Activated naive CD4-positive, alpha-beta T cell treated with anti-CD3 and anti-CD28 coated beads, Interleukin-2, amount 50 U/mL, for 72 hours (primary cell): ENCODE results near the gene LIPC. TPM values are rescaled to one million over a fixed set of nuclear protein-coding genes. Genes with fewer than 3 reads are reported as not detected.

Experiments used
- ATAC-seq, 2 donors: fragments of 150-1000 bp; cut with Tn5 transposase; 2 replicates each; pipeline ENCODE4 v1.10.0; 2021; ENCODE audit warnings: mild to moderate bottlenecking in 2 of 2, moderate library complexity in 2 of 2
- DNase-seq, 2 donors: peaks; one replicate each; pipeline ENCODE4 v3.0.0; 2021 to 2022; ENCODE audit warnings: low spot score in 2 of 2
- H3K27ac Mint-ChIP-seq, 2 donors: one replicate each; pipeline ENCODE4 v1.8.0; 2022; ENCODE audit warnings: mild to moderate bottlenecking in 2 of 2, mixed read lengths in 2 of 2
- H3K36me3 Mint-ChIP-seq, 2 donors: one replicate each; pipeline ENCODE4 v1.8.0; 2022; ENCODE audit warnings: mixed read lengths in 2 of 2
- H3K9me3 Mint-ChIP-seq, 2 donors: one replicate each; pipeline ENCODE4 v1.8.0; 2022; ENCODE audit warnings: mixed read lengths in 2 of 2
- total RNA-seq, 2 donors: library from RNA; stranded (reverse); gene quantifications; one replicate each; pipeline ENCODE4 v1.2.3, GENCODE V29; 2022

The LIPC gene
- total RNA-seq, 2 donors from 2014 or later = 0.64 to 0.98 TPM

- peak; percentile 84 to 91 for ATAC-seq
- H3K9me3 Mint-ChIP-seq = no peaks in the 10 kb centered on the region
- H3K27ac Mint-ChIP-seq = peak overlapping the region in 1 of 2 donors; percentile 1
Measured at GRCh38 chr15:58568157-58568571, 136.4 kb downstream of the LIPC start.

DNA sequence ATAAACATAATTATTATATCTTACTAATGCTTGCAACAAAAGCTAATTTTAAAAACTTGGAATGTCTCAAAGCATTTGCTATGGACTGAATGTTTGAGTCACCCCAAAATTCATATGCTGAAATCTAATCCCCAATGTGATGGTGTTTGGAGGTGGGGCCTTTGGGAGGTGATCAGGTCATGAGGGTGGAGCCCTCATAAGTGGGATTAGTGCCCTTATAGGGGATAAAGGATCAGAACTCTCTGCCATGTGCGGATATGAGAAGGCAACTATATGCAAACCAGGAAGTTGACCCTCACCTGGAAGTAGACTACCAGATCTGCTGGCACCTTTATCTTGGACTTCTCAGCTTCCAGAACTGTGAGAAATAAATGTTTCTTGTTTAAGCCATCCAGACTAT, 137.7 kb downstream of the LIPC start:
- no peaks in the 10 kb centered on the region for H3K36me3 Mint-ChIP-seq
- no peaks in the 10 kb centered on the region for H3K9me3 Mint-ChIP-seq
- H3K27ac Mint-ChIP-seq = no peak overlapping the region
- no peak for DNase-seq
- no peak for ATAC-seq

More at GRCh38 chr15:58568157-58568571, 136.4 kb downstream of the LIPC start:
- no peak for DNase-seq
- no peaks in the 10 kb centered on the region for H3K36me3 Mint-ChIP-seq

DNA sequence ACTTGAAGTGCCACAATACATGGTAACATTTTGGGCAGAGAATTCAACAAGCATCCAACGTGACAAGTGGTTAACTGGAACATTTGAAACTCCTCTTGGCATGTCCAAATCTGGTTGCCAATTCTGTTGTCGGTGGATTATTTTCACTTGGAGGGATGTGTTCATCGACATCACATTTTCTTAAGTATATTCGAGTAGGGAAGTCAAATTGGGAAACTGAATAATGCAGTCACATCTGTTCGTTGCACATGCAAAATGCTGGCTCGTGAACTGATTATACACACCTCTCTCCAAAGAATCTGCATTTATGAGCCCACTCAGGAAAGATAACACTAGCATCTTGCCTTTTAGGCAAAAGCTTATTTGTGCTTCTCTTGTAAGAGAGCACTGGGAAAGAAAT, 139.7 kb downstream of the LIPC start:
- DNase-seq (no peak), ATAC-seq (no peak)
- Mint-ChIP-seq H3K9me3 (no peaks in the 10 kb centered on the region), H3K36me3 (no peaks in the 10 kb centered on the region), H3K27ac (no peak overlapping the region)

DNA sequence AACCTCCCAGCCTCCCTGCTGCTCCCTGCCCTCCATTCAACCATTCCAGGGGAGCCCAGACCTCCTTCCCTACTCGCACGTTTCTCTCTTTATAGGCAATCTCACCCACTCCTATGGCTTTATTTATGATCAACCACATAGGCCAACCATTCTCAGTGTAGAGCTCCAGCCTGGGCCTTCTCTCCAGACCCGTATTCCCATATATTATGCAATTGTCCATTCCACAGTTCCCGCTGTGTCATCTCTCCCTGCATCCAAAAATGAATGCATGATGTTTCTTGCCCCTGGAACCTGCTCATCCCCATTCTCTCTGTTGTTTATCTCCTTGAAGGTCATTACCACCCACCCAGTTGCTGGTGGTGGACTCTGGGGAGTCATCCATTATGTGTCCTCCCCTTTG, 140.7 kb downstream of the LIPC start:
- ATAC-seq (no peak), DNase-seq (no peak)
- H3K9me3 Mint-ChIP-seq = no peaks in the 10 kb centered on the region
- H3K36me3 Mint-ChIP-seq = no peaks in the 10 kb centered on the region
- H3K27ac Mint-ChIP-seq = no peak overlapping the region

DNA sequence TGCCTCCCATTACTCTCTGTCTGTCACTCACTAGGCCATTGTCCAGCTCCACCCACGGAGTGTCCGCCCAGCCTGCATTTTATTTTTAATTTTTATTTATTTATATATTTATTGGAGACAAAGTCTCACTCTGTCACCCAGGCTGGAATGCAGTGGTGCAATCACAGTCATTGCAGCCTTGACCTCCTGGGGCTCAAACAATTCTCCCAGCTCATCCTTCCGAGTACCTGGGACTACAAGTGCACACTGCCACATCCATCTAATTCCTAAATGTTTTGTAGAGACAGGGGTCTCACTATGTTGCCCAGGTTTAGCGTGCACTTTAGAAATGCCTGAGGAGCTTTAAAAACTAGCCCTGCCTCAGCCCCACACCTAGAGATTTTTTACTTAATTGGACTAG, 141.5 kb downstream of the LIPC start:
- H3K27ac Mint-ChIP-seq = peak overlapping the region in 1 of 2 donors; percentile 45
- no peak for DNase-seq
- no peaks in the 10 kb centered on the region for H3K36me3 Mint-ChIP-seq
- H3K9me3 Mint-ChIP-seq = no peaks in the 10 kb centered on the region
- no peak for ATAC-seq

DNA sequence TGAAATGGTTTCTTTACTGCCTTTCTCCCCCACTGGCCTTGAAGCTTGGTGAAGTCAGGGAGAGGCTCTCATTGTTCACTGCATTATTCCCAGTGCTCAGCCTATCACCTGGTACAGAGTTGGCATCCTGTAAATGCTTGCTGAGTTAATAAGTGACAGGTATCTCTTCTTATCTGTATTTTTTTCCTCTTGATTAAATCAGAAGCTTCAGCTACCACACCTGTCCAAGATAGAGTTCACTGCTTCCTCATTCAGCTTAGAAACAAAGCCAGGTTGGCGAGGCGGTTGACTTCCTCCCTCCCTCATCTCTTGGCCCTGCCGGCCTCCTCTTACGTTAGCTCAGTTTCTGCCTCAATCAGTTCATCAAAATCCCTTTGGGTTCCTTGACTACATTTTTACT, 142.8 kb downstream of the LIPC start:
- Mint-ChIP-seq H3K27ac (peak overlapping the region in 1 of 2 donors; percentile 56), H3K9me3 (no peaks in the 10 kb centered on the region), H3K36me3 (no peaks in the 10 kb centered on the region)
- DNase-seq = no peak
- no peak for ATAC-seq

- peak overlapping the region in 1 of 2 donors; percentile 56 for H3K27ac Mint-ChIP-seq
- no peaks in the 10 kb centered on the region for H3K36me3 Mint-ChIP-seq
- no peak for ATAC-seq
- no peak for DNase-seq
- no peaks in the 10 kb centered on the region for H3K9me3 Mint-ChIP-seq
Measured at GRCh38 chr15:58575045-58575786, 143.4 kb downstream of the LIPC start.

- Mint-ChIP-seq H3K9me3 (peaks cover 0 to under 1% of the 10 kb centered on the region in 2 donors), H3K27ac (no peak overlapping the region), H3K36me3 (no peaks in the 10 kb centered on the region)
- ATAC-seq = no peak
- no peak for DNase-seq
Measured at GRCh38 chr15:58576657-58577056, 144.9 kb downstream of the LIPC start.

GRCh38 chr15:58582160-58582559, 150.4 kb downstream of the LIPC start:
- ATAC-seq (no peak), DNase-seq (no peak)
- Mint-ChIP-seq H3K27ac (no peak overlapping the region), H3K9me3 (peaks cover 3 to 12% of the 10 kb centered on the region in 2 donors), H3K36me3 (peaks cover 0 to 13% of the 10 kb centered on the region in 2 donors)

GRCh38 chr15:58583171-58583908, 151.5 kb downstream of the LIPC start:
- DNase-seq = no peak

GRCh38 chr15:58584789-58585461, 153.1 kb downstream of the LIPC start:
- DNase-seq (no peak), ATAC-seq (peak in 1 of 2 donors; percentile 7)
- peak overlapping the region; percentile 60 to 67 for H3K27ac Mint-ChIP-seq
- H3K36me3 Mint-ChIP-seq = peaks cover 0 to 13% of the 10 kb centered on the region in 2 donors
- H3K9me3 Mint-ChIP-seq = peaks cover 3 to 12% of the 10 kb centered on the region in 2 donors

More at GRCh38 chr15:58583171-58583908, 151.5 kb downstream of the LIPC start:
- peaks cover 0 to 13% of the 10 kb centered on the region in 2 donors for H3K36me3 Mint-ChIP-seq
- no peak for ATAC-seq
- H3K27ac Mint-ChIP-seq = peak overlapping the region in 1 of 2 donors; percentile 50
- peaks cover 3 to 12% of the 10 kb centered on the region in 2 donors for H3K9me3 Mint-ChIP-seq

GRCh38 chr15:58585693-58586443, 154.1 kb downstream of the LIPC start:
- DNase-seq (no peak), ATAC-seq (no peak)
- peak overlapping the region; percentile 60 to 67 for H3K27ac Mint-ChIP-seq
- H3K9me3 Mint-ChIP-seq = peaks cover 3 to 12% of the 10 kb centered on the region in 2 donors
- peaks cover 0 to 13% of the 10 kb centered on the region in 2 donors for H3K36me3 Mint-ChIP-seq

- Mint-ChIP-seq H3K9me3 (peaks cover 3 to 8% of the 10 kb centered on the region in 2 donors), H3K27ac (peak overlapping the region in 1 of 2 donors; percentile 5), H3K36me3 (peaks cover 0 to 13% of the 10 kb centered on the region in 2 donors)
- DNase-seq = no peak
- ATAC-seq = no peak
Measured at GRCh38 chr15:58587486-58587885, 155.7 kb downstream of the LIPC start.

- H3K27ac Mint-ChIP-seq = no peak overlapping the region
Measured at GRCh38 chr15:58588096-58588495, 156.3 kb downstream of the LIPC start.

DNA sequence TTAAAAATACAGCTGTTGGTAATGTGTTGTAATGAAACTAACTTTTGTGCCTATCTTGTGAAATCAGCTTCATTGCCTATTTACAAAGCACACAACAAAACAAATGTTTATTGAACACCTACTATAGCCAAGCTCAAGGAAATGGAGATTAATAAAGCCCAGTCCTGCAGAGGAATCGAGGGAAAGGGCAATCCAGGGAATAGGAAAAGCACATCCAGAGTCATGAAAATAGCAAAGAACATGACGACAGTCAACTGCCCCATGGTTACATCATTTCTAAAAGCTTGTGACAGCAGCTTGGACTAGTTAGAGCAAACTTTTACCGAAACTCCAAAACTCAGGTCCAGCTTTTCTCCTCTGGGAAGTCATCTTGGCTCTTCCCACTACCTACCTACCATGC, 157.3 kb downstream of the LIPC start:
- ATAC-seq (no peak), DNase-seq (no peak)
- Mint-ChIP-seq H3K36me3 (peaks cover 0 to 12% of the 10 kb centered on the region in 2 donors), H3K27ac (no peak overlapping the region), H3K9me3 (peaks cover 3 to 7% of the 10 kb centered on the region in 2 donors)

More at GRCh38 chr15:58588096-58588495, 156.3 kb downstream of the LIPC start:
- Mint-ChIP-seq H3K9me3 (peaks cover 3 to 8% of the 10 kb centered on the region in 2 donors), H3K36me3 (peaks cover 0 to 13% of the 10 kb centered on the region in 2 donors)
- DNase-seq = no peak
- no peak for ATAC-seq

DNA sequence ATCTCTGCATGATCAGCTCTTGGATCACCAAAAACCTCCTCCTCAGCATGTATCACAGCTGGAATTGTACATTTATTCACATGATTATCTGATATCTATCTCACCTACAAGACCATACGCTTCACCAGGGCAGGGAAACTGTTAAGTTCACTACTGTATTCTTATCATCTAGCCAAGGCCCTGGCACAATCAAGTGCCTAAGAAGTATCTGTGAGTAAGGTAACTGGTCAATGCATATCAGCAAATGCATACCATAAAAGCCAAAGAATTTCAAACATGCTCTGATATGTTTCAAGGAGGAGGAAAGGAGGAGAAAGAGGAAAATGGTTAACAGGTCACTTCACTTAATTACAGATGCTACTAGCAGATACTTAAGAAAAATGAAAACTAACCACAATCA, 158.4 kb downstream of the LIPC start:
- Mint-ChIP-seq H3K36me3 (peaks cover 0 to 6% of the 10 kb centered on the region in 2 donors), H3K27ac (peak overlapping the region in 1 of 2 donors; percentile 23), H3K9me3 (no peaks in the 10 kb centered on the region)
- DNase-seq (no peak), ATAC-seq (no peak)
